ENCODE data around the gene EIF3K.

- TF ChIP-seq CTCF (IDR thresholded peaks at IDR 0.05) (no peak), POLR2A (IDR thresholded peaks at IDR 0.05) (no peak), EP300 (IDR thresholded peaks at IDR 0.05) (no peak), POLR2AphosphoS5 (IDR thresholded peaks at IDR 0.05) (no peak)
Measured at GRCh38 chr19:38676878-38677646, 58.1 kb downstream of the EIF3K start.

All from sigmoid colon (tissue), 4 donors.